ENCODE measurements around the gene PRKAR2B.

PRKAR2B gene

DNA sequence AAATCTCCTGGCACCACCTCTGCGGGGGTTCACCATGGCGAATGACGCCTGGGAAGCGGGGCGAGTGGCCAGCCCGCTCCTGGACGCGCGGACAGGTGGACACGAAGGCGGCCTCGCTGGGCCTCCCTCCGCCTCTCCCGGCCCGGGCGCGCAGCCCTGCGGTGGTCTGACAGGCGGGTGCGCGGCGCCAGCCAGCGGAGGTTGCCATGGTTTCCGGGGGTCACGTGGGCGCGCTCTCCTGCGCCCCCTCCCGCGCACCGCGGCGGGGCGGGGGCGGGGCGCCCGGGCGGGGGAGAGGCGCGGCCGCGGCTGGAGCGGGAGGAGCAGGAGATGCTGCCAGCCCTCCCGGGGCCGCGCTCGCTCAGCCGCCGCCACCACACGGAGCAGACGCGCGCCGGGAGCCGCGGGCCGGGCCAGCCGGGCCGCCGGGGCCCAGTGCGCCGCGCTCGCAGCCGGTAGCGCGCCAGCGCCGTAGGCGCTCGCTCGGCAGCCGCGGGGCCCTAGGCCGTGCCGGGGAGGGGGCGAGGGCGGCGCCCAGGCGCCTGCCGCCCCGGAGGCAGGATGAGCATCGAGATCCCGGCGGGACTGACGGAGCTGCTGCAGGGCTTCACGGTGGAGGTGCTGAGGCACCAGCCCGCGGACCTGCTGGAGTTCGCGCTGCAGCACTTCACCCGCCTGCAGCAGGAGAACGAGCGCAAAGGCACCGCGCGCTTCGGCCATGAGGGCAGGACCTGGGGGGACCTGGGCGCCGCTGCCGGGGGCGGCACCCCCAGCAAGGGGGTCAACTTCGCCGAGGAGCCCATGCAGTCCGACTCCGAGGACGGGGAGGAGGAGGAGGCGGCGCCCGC, at the start of gene PRKAR2B:
PRKAR2B (plus strand) TSS at position 359 of the 848 bp plus-strand sequence; CDS start at position 562, 203 bp downstream.
- peak; percentile 53 for DNase-seq

DNA sequence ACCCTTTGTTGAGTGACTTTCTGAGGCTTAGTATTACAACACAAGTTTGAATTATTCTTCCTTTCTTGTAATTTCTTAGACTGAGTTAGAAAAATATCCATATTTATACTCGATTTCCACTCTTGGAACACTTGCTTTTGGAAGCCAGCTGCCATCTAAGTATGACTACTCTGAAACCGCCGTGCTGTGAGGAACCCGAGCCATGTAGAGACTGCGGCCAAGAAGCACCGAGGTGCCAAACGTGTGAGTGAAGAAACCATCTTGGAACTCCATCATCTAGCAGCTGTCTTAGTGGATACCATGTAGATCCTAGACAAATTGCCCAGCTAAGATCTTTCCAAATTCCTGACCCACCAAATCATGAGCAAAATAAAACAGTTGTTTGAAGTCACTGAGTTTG, 49.7 kb upstream of the PRKAR2B start:
- no peak for DNase-seq

DNA sequence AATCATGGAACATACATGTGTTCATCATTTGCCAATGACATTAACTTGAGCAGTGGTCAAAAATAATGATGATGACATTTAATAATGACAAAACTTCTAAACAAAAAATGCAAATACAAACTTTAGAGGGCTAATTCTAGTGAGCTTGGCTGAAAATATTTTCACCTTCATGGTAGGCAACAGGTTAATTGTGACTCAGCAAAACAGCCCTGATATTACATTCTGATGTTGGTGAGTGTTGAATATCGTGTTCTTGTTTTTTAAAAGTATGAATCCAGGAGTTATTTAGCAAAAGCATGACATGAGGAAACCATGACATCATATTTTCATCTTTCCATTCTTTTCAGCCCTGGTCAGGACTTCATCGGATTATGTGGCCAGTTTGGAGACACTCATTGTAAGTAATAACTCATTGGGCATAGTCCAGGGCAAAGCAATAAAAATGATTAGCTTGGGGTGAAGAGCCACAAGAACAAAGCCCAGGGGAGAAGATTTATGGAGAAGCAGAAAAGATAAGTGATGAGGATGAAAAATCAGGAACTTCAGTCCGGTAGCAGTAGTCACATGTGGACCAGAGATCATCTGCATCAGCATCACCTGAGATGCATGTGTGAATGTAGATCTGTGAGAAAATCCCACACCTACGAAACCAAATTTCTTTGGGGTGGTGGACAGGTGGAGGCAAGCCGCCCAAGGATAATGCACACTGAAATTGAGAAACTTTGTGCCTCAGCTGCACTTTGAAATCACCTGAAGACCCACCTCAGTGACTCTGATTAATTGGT, 46.8 kb upstream of the PRKAR2B start:
- no peak for DNase-seq

DNA sequence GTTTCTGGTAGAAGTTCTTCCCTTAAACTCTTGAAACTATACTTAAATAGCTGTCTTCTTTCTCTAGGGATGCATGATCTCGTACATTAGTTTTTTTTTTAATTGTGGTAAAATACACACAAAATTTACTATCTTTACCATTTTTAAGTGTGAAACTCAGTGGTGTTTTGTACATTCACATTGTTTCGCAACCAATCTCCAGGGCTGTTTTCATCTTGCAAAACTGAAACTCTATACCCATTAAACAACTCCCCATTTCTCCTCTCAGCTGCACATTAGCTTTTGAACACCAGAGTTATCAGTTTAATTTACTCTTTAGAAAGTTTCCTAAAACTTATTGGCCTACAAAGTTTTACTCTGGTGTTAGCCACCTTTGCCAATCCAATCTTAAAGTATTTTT, 45.5 kb upstream of the PRKAR2B start:
- no peak for DNase-seq

DNA sequence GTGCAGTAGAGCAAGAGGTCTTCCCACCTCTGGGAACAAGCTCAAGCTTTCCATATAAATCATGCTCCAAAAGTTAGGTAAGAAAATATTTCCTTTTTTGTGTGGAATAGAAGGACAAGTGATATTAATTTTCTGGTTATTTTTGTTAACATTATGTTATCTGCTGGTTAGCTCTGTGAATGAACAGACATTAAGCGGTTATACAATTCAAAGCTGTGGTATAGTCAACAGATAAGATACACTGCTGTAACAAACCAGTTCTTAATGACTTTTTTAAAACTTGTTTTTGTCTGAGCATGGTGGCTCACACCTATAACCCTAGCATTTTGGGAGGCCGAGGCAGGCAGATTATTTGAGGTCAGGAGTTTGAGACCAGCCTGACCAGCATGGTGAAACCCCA, 43.0 kb upstream of the PRKAR2B start:
- DNase-seq: no peak

DNA sequence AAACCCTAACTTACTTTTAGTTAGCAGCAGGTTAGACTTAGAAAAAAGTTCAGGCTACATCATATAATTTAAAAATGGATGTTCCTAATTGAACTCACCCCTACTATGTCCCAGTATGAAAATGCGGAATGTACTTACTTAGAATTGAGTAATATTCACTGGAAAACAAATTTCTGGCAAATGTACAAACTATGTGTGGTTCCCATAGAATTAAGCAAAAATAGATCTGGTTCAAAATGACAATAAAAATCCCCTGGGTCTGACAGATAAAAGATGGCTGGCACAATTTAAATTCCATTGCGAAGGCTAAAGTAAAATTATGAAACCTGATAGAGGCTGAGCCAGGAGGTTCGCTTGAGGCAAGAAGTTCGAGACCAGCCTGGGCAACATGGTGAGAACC, 42.4 kb upstream of the PRKAR2B start:
- DNase-seq: no peak

DNA sequence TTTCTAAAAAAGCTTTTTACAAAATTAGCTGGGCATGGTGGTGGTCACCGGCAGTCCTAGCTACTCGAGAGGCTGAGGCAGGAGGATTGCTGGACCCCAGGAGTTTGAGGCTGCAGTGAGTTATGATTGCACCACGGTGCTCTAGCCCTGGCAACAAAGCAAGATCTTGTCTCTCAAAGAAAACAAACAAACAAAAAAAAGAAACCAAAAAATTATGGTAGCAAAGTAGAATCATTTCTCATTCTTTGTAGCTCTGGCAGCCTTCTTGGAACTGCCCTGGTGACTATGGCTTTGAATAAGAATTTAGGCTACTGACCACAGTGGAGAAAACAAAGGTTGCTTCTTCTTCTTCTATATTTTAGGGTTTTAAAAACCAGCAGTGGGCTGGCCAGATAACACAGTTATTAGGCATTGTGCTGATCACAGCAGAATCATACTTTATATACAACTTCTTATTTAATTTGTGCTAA, 41.9 kb upstream of the PRKAR2B start:
- no peak for DNase-seq

DNA sequence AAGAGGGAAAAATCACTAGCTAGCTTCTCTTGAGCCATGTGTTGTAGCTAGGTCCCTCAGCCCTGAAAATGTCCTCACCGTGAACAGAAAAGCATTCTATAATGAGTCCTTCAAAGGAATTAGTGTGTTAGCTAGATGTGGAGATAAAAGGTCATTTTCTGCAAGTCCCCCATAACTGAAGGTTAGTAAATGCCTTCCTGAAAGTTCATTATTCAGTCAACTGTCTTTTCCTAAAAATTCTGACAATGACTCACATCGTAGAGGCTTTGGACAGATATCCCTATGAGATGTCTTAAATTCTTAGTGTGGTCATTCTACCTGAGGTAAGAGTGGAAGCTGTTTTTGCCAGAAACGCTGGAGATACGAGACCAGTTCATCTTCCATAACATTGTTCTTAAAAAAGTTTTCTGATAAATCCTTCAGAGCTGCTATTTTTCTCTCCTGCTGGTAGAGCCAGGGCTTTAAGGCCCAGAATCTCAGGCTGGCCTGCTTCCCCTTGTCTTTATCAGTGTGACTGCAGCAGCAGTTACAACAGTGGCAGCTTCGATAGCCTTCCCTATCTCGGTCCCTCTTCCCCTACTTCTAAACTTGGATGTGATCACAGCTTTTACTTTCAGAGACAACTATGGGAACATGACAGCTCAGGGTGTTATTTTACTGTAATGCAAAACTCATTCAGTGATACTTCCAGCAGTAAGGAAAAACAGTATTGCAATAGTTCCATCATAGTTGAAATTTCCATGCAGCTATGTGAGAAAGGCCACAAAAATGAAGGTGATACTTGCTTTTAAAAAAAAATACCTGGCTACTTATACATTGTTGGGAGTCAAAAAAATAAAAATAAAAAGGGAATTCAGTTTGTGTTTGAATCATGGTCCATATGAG, 37.3 kb upstream of the PRKAR2B start:
- no peak for DNase-seq

DNA sequence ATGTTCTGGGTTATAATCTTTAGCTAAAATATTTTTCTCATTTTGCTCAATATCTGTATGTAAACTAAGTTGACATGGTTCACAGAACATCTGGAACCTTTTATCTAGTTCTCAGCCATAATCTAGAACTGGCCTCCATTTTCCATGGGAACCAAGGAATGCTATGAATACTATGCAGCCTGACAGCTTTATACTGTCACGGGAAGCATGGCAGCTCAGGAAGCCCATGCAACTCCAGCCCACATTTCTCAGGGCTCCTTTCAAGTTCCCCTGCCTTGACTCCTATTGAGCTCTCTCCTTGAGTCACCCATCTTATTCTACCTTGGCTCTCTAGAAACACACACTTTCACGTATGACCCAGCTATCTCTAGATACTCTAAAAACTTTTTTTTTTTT, 36.6 kb upstream of the PRKAR2B start:
- DNase-seq: no peak

DNA sequence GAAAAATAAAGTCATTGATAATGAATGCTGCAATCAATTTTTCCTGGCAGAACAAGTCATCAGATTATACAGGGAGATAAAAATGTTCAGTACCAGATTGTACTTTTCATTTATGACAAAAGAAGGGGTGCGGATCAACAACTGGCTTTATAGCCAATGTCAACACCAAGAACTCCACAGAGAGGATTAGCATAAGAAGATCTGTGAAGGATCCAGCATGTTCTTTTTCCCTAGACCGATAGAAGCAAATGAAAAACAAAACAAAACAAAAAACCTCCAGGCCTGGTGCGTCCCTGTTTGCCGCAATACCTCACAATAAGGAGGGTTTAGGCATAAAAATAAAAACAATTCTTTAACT, 34.7 kb upstream of the PRKAR2B start:
- DNase-seq: no peak

DNA sequence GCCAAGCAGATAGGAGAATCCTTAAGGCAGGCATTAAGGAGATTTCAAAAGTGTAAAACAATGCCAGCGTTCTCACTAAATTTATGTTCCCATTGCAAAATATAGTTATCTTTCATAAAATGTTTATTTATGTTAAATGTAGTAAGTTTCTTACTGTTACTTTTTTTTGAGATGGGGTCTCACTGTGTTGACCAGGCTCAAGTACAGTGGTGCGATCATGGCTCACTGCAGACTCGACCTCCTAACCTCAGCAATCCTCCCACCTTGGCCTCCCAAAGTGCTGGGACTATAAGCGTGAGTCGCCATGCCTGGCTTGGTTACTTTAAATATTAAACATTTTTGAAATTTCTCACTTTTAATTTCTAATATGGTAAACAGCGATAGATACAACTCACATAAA, 31.8 kb upstream of the PRKAR2B start:
- DNase-seq: no peak

DNA sequence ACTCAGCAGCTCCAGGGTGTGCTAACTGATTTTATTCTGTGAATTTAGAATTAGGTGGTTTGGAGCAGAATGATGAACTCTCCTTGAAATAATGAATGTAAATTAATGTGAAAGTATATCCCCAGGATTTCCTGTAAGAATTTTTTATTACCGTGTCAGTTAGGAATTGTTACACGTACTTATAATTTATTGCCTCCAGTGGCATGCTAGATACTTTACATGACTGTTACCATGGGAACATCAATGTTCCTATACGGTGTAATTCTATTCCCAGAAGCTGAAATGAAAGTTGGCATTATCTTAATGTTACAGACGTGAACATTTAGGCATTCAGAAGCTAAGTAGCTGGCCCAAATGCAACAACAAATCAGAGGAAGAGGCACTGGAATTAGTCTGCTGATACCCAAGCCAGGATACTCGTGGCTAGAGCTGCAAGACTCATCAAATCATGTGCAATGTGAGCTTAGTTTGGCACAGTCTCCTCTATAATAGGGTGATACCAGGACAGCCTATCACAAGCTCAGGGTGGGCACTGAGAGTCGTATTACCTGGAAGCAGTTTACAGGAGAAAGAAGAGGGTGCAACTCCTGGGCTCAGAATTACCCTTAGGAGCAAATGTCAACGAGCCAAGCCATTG, 30.0 kb upstream of the PRKAR2B start:
- no peak for DNase-seq

DNA sequence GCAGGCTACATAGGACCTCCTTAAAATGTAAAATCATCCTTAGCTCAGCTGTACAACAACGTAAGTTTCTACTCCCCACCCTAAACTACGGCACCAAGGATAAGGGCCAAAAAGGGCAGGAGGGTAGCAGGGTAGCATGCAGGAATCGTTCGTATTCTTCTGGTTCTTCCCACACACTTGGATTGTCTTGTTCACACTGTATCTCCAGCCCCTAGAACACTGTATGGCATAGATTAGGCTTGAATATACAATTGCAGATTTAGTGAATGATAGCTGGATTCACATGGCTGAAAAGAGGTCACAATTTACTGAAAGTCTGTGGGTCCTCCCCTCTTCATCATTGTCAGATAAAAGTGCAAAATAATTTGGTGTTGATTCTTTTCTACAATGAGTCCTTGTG, 28.2 kb upstream of the PRKAR2B start:
- no peak for DNase-seq

DNA sequence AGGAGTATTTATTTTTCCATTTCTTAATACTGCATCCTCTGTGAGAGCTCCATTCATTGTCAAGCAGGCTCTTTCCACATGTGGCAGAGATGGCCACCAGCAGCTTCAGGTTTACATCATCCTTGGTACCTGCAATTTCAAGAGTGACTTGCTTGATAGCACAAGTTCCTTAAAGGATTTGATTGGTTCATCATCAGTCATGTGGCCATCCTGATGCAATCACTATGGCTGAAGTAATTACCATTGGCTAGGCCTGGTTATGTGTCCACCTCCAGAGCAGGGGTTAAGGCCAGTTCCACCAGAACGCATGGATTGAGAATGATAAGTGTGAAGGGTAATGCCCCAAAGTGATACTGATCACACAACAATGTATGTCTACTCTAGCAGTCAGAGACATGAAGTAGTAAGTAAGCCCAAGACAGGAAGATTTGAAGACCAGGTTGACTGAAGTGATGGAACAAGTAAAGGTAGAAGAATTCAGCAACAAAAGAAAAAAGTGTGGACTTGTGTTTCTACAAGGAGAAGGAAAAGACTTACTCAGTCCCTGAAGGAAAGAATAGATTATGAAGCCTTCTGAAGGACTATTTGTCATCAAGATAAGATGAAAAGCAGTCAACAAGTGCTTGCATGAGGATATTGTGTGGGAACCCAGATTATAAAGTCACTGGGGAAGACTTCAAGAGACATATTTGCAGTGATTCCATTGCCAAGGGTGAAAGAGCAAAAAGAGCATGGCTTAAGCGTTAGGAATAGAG, 26.4 kb upstream of the PRKAR2B start:
- DNase-seq: no peak

DNA sequence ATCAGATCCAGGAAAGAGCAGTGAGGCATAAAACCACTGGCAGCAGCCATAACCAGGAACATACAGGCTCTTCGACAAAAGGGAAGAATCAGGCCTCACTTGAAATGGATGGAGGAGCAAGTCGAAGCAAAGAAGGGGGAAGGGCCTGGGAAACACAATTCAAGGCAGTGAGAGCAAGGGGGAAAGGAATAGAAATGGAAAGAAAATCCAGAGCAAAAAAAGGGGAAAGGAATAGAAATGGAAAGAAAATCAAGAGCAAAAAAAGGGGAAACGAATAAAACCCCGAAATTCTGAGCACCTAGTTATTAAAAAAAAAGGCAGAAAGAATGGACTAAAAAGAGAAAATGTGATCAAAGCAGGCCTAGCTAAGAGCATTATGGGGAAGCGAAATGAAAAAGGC, 24.1 kb upstream of the PRKAR2B start:
- no peak for DNase-seq

DNA sequence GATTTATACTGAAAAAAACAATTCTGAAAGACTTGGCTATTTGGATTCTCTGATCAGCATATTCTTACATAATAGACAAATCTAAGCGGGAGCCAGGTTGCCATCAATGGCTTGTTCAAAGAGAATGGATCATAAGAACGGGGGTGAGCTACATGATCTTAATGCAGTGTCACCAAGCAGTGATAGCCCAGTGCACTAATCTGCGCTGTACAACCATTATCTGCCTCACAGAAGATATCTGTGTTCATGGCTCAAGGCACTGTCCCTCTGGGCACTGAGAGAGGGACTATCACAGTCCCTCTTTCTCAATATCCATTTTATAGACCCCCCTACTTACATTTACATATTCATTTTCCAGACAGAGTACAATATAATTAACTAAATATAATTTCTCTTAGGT, 22.9 kb upstream of the PRKAR2B start:
- no peak for DNase-seq

DNA sequence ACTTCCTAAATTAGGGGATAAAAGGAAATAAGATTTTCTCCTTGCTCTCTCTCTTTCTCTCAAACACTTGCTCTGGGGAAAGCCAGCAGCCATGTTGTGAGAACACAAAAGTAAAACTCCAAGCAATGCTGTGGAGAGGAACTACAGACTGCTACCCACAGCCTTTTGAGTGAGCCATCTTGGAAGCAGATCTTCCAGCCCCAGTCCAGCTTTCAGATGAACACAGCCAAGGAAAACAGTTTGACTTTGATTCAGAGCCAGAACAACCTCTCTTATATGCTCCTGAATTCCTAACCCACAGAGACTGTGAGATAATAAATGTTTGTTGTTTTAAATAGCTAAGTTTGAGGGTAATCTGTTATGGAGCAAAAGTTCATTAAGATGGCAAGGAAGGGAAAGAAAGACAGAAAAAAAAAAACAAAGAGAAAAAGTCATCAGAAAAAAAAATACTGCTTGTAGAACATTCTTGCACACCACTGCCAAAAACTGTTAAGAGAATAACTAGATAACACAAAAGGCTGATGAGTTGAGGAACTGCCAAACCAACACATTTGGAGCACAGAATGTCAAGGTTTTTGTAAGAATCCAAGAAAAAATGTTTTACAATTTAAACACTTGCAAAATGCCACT, 20.9 kb upstream of the PRKAR2B start:
- DNase-seq: no peak

DNA sequence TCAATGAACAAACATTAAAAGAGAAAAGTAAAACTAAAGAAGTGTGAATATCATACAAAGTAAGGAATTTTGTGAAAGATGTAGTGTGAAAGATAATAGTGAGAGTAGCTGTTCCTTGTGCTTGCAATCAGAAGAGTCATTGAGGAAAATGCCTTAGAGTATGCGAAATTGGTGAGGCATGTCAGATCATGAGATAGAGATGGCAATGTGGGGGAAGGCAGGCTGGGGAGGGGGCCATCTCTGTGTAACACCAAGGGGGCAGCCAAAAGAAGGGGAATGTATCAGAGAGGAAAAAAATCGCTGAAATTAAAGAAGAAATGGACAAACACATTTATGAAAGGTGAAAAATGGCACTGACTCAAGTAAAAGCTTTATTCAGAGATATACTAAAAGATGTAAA, 19.6 kb upstream of the PRKAR2B start:
- no peak for DNase-seq

DNA sequence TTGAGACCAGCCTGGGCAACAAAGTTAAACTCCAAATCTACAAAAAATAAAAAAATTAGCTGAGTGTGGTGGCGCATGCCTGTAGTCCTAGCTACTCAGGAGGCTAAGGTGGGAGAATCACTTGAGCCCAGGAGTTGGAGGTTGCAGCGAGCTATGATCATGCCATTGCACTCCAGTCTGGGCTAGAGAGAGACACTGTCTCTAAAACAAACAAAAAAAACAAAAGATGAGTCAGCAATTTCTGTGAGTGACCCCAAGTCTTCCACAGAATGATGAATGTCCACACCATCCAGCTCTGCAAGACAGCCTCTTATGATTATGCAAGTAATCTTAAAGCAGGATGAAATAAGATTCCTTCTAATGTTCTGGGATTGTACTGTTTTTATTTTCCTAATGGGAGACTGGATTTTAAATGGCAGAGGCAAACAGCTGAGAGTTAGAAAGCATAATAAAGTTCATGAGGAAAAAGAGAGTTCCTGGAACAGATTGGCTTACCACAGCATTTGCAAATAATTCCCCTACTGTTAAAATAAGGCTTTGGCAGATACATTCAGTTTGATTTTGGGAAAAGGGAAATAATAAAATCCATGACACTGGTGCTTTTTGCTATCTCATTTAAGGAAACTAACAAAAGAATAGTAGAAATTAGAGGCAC, 18.9 kb upstream of the PRKAR2B start:
- DNase-seq: no peak

DNA sequence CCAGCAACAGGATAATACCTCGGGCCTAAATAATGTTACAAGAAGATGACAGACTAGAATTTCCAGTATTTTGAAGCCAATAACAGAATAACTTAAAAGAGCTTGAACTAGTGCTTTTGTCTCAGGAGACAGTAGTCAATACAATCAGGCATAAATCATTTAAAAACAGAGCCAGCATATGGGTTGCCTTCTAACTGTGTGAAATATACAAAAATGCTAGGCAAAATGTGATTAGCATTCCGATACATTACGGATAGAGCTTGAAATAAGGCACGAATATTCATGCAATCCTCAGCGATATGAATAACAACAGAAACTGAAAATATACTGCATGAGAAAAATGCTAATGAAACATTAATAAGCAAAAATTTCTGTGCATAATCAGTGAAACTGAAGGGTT, 18.3 kb upstream of the PRKAR2B start:
- DNase-seq: no peak

DNA sequence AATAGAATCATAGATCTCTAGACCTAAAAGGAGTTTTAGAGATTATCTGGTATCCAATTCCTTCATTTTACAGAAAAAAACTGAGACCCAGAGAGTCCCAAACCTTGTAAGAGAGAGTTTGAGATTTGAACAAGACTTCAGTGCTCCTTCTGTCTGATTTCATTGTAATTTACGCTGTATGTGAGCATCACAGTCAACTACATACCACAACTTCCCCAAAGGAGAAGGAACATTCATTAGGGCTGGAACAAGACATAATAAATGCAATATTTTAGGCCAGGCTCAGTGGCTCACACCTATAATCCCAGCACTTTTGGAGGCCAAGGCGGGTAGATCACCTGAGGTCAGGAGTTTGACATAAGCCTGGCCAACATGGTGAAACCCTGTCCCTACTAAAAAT, 17.3 kb upstream of the PRKAR2B start:
- DNase-seq: no peak
